Stimulated activated memory B cell treated with anti-CD40 and anti-IgM and Interleukin-4, amounts not matched to agents 10 μg/mL and 1 μg/mL and 100 μg/mL, for 72 hours (primary cell): ENCODE data around the gene AGFG2.
"Not testable (repeated sequence)": the region's sequence is repeated elsewhere in the genome, so short reads cannot be mapped to it uniquely, and the experiment has no call there.

ENCODE experiments used
- ATAC-seq: fragments of 150-1000 bp; cut with Tn5 transposase; 2 replicates; pipeline ENCODE4 v1.10.0; 2021
- H3K27ac Mint-ChIP-seq: one replicate; pipeline ENCODE4 v1.8.0; 2022; ENCODE audit warnings: mild to moderate bottlenecking, mixed read lengths
- H3K27me3 Mint-ChIP-seq: one replicate; pipeline ENCODE4 v1.8.0; 2022; ENCODE audit warnings: mixed read lengths
- H3K36me3 Mint-ChIP-seq: one replicate; pipeline ENCODE4 v1.8.0; 2022; ENCODE audit warnings: mixed read lengths
- H3K4me1 Mint-ChIP-seq: one replicate; pipeline ENCODE4 v1.8.0; 2022; ENCODE audit warnings: mixed read lengths
- H3K4me3 Mint-ChIP-seq: one replicate; pipeline ENCODE4 v1.8.0; 2022; ENCODE audit warnings: mild to moderate bottlenecking, moderate library complexity, mixed read lengths
- H3K9me3 Mint-ChIP-seq: one replicate; pipeline ENCODE4 v1.8.0; 2022; ENCODE audit warnings: mixed read lengths

The AGFG2 gene

DNA sequence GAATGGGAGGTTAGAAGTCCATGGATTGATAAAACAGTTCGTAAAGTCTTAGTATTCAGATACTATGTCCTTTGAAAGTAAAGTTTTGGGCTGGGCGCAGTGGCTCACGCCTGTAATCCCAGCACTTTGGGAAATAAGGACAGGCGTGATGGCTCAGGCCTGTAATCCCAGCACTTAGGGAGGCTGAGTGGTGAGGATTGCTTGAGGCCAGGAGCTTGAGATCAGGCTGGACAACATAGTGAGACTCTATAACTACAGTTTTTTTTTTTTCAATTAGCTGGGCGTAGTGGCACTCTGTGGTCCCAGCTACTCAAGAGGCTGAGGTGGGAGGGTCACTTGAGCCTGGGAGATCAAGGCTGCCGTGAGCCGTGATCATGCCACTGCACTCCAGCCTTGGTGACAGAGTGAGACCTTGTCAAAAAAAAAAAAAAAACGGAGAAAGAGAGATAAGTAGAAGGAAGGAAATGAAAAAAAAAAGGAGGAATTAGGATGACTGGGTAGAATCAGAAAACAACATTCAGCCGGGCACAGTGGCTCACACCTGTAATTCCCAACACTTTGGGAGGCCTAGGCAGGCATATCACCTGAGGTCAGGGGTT lies 25.7 kb upstream of the AGFG2 start:
- no peak for ATAC-seq
- H3K36me3 Mint-ChIP-seq: no peaks in the 10 kb centered on the region
- H3K4me3 Mint-ChIP-seq: no peak overlapping the region
- no peaks in the 10 kb centered on the region for H3K4me1 Mint-ChIP-seq
- H3K27me3 Mint-ChIP-seq: peaks cover 25% of the 10 kb centered on the region
- no peaks in the 10 kb centered on the region for H3K9me3 Mint-ChIP-seq
- H3K27ac Mint-ChIP-seq: no peak overlapping the region

DNA sequence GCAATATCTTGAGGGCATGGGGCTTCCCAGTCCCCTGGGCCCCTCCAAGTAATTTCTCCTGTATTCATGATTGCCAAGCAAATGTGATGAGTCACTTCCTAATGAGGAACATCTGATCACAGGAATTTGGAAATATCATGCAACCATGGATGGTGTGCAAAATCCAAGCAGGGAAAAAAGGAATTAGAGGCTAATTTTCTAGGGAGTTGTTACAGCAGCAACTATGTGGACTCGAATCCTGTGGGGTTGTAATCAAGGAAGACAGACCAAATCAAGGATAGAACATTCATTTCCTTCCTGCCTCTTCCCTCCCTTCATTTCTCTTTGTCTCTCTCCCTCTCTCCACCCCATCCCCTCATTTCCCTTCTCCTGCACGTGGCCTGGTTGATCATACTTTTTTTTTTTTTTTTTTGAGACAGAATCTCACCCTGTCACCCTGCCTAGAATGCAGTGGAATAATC lies 23.9 kb upstream of the AGFG2 start:
- Mint-ChIP-seq H3K9me3 (no peaks in the 10 kb centered on the region), H3K4me3 (no peak overlapping the region), H3K27me3 (peaks cover 13% of the 10 kb centered on the region), H3K4me1 (no peaks in the 10 kb centered on the region), H3K36me3 (no peaks in the 10 kb centered on the region), H3K27ac (no peak overlapping the region)
- no peak for ATAC-seq

DNA sequence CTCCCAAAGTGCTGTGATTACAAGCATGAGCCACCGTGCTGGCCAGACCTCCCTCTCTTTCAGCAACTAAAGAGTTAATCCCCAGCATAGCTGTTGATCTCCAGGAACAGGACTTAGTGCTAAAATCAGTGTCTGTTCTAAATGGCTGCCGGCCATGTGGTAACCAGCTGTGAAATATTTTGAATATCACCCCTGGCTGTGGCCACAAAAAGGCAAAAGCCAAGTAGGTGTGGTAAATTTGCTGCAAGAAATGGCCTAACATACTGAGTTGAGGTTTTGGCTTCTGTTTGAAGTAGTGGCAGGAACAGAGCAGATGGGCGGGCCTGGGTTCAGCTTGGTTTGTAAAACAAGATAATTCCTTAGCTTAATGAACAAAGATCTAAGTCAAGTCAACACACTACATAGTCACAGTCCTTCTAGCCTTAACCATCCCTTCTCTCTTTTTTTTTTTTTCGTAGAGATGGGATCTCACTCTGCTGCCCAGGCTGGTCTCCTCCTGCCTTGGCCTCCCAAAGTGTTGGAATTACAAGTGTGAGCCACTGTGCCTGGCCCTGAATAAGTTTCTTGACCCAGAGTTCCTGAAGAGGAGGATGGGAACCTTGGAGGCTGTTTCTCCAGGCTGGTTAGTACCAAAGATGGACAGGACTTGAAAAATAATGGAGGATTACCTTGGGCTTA lies 22.7 kb upstream of the AGFG2 start:
- H3K4me3 Mint-ChIP-seq: no peak overlapping the region
- peak; percentile 60 for ATAC-seq
- no peaks in the 10 kb centered on the region for H3K36me3 Mint-ChIP-seq
- peaks cover 13% of the 10 kb centered on the region for H3K27me3 Mint-ChIP-seq
- no peaks in the 10 kb centered on the region for H3K9me3 Mint-ChIP-seq
- H3K4me1 Mint-ChIP-seq: peaks cover 1% of the 10 kb centered on the region
- H3K27ac Mint-ChIP-seq: no peak overlapping the region

DNA sequence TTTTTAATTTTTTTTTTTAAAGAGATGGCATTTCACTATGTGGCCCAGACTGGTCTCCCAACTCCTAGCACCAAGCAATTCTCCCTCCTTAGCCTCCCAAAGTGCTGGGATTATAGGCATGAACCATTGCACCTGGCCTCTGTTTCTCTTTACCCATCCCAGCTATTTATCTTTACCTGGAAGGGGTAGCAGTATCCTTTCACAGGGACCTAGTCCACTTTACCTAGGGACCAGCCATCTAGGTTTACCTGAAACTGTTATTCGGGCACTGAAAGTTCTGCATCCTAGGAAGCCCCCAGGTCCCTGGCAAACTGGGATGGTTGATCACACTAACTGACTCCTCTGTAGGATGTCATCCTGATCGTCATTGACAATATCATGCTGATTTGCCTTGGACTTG lies 21.7 kb upstream of the AGFG2 start:
- Mint-ChIP-seq H3K27ac (no peak overlapping the region), H3K36me3 (no peaks in the 10 kb centered on the region), H3K4me1 (peaks cover 7% of the 10 kb centered on the region), H3K4me3 (no peak overlapping the region), H3K9me3 (no peaks in the 10 kb centered on the region), H3K27me3 (peaks cover 13% of the 10 kb centered on the region)
- ATAC-seq: no peak

DNA sequence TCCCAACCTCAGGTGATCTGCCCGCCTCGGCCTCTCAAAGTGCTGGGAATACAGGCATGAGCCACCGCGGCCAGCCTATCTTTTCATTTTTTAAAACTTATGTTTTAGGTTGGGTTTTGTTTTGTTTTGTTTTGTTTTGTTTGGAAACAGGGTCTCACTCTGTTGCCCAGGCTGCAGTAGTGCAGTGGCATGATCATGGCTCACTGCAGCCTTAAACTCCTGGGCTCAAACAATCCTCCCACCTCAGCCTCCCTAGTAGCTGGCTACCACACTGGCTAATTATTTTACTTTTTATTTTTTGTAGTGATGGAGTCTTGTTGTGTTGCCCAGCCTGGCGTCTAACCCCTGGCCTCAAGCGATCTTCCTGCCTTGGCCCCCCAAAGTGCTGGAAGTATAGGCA lies 19.4 kb upstream of the AGFG2 start:
- no peaks in the 10 kb centered on the region for H3K9me3 Mint-ChIP-seq
- H3K36me3 Mint-ChIP-seq: no peaks in the 10 kb centered on the region
- H3K4me3 Mint-ChIP-seq: no peak overlapping the region
- ATAC-seq: no peak
- peaks cover 7% of the 10 kb centered on the region for H3K4me1 Mint-ChIP-seq
- no peaks in the 10 kb centered on the region for H3K27me3 Mint-ChIP-seq
- no peak overlapping the region for H3K27ac Mint-ChIP-seq

DNA sequence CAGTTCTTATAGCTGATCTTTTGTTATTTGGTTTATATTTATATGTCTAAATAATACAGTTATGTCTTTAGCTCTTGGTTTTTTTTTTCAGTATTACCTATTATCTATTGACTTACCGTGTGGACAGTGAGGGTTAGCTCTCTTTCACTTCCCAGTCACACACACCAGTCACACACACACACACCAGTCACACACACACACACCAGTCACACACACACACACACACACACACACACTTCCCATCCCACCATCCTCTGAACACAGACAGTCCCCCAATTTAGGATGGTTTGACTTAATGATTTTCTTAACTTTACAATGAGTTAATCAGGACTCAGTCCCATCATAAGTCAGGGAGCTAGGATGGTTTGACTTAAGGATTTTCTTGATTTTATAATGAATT lies 18.9 kb upstream of the AGFG2 start:
- Mint-ChIP-seq H3K9me3 (no peaks in the 10 kb centered on the region), H3K27me3 (no peaks in the 10 kb centered on the region), H3K27ac (no peak overlapping the region), H3K4me3 (no peak overlapping the region), H3K4me1 (peaks cover 7% of the 10 kb centered on the region), H3K36me3 (no peaks in the 10 kb centered on the region)
- ATAC-seq: no peak

DNA sequence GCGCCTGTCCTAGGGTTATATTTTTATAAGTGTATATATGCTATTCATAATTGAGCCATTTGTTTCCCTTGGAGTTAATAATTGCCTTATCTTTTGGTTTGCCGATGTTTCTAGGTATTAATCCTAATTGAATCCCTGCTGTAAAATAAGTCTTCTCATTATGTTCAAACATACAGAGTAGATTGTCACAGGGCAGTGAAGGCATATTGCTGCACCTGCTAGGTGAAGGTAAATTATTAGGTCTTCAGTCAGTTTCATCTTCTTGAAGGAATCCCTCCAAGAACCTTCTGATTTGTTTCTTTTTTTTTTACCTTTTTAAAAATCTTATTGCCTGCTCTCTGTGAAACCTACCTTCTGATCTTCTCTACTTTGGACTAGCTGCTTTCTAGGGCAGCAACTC lies 17.9 kb upstream of the AGFG2 start:
- ATAC-seq: no peak
- Mint-ChIP-seq H3K36me3 (no peaks in the 10 kb centered on the region), H3K27me3 (no peaks in the 10 kb centered on the region), H3K4me3 (no peak overlapping the region), H3K9me3 (no peaks in the 10 kb centered on the region), H3K27ac (no peak overlapping the region), H3K4me1 (peaks cover 7% of the 10 kb centered on the region)

DNA sequence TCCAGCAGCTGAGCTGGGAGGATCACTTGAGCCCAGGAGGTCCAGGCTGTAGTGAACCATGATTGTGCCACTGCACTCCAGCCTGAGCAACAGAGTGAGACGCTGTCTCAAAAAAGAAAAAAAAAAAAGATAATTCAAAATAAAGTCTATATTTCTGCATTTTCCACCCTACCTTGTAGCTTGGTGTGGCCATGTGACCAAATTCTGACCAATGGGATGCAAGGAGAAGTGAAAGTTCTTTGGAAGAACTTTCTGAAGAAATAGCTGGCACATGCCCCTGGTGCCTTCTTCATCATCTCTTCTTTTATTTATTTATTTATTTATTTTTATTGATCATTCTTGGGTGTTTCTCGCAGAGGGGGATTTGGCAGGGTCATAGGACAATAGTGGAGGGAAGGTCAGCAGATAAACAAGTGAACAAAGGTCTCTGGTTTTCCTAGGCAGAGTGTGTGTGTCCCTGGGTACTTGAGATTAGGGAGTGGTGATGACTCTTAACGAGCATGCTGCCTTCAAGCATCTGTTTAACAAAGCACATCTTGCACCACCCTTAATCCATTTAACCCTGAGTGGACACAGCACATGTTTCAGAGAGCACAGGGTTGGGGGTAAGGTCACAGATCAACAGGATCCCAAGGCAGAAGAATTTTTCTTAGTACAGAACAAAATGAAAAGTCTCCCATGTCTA lies 17.0 kb upstream of the AGFG2 start:
- H3K9me3 Mint-ChIP-seq, H3K27ac Mint-ChIP-seq, H3K27me3 Mint-ChIP-seq, H3K4me1 Mint-ChIP-seq, H3K36me3 Mint-ChIP-seq, H3K4me3 Mint-ChIP-seq: not testable (repeated sequence)
- ATAC-seq: peak; percentile 73

DNA sequence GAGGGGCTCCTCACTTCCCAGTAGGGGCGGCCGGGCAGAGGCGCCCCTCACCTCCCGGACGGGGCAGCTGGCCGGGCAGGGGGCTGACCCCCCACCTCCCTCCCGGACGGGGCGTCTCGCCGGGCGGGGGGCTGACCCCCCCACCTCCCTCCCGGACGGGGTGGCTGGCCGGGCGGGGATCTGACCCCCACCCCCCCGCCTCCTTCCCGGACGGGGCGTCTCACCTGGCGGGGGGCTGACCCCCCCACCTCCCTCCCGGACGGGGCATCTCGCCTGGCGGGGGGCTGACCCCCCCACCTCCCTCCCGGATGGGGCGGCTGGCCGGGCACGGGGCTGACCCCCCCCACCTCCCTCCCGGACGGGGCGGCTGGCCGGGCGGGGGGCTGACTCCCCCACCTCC lies 15.8 kb upstream of the AGFG2 start:
- H3K4me3 Mint-ChIP-seq, H3K36me3 Mint-ChIP-seq, H3K27ac Mint-ChIP-seq, H3K27me3 Mint-ChIP-seq, H3K9me3 Mint-ChIP-seq: not testable (repeated sequence)
- ATAC-seq: peak; percentile 61
- H3K4me1 Mint-ChIP-seq: peaks cover 16% of the 10 kb centered on the region

DNA sequence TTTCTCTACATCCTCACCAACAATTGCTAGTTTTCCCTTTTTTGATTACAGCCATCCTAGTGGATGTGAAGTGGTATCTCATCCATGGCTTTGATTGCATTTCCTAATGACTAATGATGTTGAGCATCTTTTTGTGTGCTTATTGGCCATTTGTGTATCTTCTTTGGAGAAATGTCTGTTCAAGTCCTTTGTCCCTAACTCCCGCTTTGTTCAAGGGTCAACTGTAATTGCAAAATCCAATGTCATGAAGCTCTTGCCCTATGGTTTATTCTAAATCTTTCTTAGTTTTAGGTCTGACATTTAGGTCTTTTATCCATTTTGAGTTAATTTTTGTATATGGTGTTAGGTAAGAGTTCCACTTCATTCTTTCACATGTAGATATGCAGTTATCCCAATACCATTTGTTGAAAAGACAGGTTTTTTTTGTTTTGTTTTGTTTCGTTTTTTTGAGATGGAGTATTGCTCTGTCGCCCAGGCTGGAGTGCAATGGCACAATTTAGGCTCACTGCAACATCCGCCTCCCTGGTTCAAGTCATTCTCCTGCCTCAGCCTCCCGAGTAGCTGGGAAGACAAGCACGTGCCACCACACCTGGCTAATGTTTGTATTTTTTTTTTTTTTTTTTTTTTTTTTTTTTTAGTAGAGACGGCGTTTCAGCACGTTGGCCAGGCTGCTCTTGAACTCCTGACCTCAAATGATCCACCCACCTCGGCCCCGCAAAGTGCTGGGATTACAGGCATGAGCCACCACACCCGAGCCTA lies 10.7 kb upstream of the AGFG2 start:
- H3K27me3 Mint-ChIP-seq: peaks cover 11% of the 10 kb centered on the region
- not testable (repeated sequence) for H3K36me3 Mint-ChIP-seq, H3K4me3 Mint-ChIP-seq, ATAC-seq, H3K9me3 Mint-ChIP-seq, H3K27ac Mint-ChIP-seq
- peaks cover 12% of the 10 kb centered on the region for H3K4me1 Mint-ChIP-seq

DNA sequence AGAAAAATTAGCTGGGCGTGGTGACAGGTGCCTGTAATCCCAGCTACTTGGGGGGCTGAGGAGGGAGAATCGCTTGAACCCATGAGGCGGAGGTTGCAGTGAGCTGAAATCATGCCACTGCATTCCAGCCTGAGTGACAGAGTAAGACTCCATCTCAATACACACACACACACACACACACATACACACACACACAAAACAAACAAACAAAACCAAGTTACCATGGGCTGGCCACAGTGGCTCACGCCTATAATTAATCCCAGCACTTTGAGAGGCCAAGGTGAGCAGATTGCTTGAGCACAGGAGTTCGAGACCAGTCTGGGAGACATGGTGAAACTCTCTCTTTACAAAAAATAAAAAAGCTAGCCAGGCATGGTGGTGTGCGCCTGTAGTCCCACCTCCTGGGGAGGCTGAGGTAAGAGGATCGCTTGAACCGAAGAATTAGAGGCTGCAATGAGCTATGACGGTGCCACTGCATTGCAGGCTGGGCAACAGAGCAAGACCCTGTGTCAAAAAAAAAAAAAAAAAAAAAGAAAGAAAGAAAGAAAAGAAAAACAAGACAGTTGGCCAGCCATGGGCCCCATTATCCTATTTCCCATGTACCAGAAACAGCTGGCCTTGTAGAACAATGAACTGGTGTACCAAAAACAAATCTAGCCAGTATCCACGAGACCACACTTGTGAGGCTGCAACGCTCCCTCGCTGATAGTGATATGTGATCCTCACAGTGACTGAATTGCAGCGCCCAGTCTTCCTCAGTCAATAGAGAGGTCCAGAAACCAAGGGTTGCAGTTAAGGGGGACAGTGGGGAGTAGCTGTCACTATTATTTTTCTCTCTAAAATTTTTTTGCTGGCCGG lies 6.6 kb upstream of the AGFG2 start:
- H3K36me3 Mint-ChIP-seq: no peaks in the 10 kb centered on the region
- H3K27me3 Mint-ChIP-seq: peaks cover 11% of the 10 kb centered on the region
- no peak overlapping the region for H3K4me3 Mint-ChIP-seq
- ATAC-seq: no peak
- H3K4me1 Mint-ChIP-seq: peaks cover 6% of the 10 kb centered on the region
- no peaks in the 10 kb centered on the region for H3K9me3 Mint-ChIP-seq
- H3K27ac Mint-ChIP-seq: no peak overlapping the region

DNA sequence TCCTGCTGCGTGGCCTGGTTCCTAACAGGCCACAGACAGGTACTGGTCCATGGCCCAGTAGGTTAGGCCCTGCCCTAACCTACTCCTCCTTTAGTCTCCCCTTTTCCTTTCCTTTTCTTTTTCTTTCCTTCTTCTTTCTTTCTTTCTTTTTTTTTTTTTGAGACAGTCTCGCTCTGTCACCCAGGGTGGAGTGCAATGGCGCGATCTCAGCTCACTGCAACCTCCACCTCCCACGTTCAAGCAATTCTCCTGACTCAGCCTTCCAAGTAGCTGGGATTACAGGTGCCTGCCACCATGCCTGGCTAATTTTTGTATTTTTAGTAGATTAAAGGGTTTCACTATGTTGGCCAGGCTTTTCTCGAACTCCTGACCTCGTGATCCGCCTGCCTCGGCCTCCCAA lies 3.0 kb upstream of the AGFG2 start:
- H3K27ac Mint-ChIP-seq, ATAC-seq, H3K4me3 Mint-ChIP-seq, H3K4me1 Mint-ChIP-seq, H3K9me3 Mint-ChIP-seq, H3K36me3 Mint-ChIP-seq: not testable (repeated sequence)
- peaks cover 11% of the 10 kb centered on the region for H3K27me3 Mint-ChIP-seq

DNA sequence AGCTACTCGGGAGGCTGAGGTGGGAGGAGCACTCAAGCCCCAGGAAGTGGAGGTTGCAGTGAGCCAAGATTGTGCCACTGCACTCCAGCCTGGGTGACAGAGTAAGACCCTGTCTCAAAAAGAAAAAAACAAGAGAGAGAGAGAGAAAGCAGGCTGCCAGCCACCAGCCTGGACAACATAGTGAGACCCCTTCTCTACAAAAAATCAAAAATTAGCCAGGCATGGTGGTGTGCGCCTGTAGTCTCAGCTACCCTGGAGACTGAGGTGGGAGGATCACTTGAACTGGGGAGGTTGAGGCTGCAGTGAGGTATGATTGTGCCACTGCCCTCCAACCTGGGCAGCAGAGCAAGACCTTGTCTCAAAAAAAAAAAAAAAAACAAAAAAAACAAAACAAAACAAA lies 2.3 kb upstream of the AGFG2 start:
- not testable (repeated sequence) for H3K27ac Mint-ChIP-seq, ATAC-seq, H3K36me3 Mint-ChIP-seq, H3K4me3 Mint-ChIP-seq, H3K9me3 Mint-ChIP-seq
- Mint-ChIP-seq H3K4me1 (peaks cover 13% of the 10 kb centered on the region), H3K27me3 (peaks cover 11% of the 10 kb centered on the region)

DNA sequence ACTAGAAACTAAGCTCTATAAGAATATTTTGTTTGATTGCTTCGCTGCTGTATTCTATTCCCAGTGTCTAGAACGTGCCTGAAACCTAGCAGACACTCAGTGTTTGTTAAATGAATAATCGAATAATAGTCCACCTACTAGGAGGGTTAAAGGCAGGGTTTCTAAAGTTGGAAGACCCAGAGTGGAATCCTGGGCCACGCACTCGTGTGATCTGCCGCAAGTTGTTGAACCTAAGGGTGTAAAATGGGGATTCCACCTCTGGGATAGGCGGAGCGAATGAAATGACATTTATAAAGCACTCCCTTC lies 702 bp upstream of the AGFG2 start:
- H3K9me3 Mint-ChIP-seq: no peaks in the 10 kb centered on the region
- H3K4me3 Mint-ChIP-seq: peak overlapping the region; percentile 91
- no peaks in the 10 kb centered on the region for H3K27me3 Mint-ChIP-seq
- H3K27ac Mint-ChIP-seq: peak overlapping the region; percentile 73
- no peaks in the 10 kb centered on the region for H3K36me3 Mint-ChIP-seq
- no peak for ATAC-seq
- H3K4me1 Mint-ChIP-seq: peaks cover 29% of the 10 kb centered on the region

DNA sequence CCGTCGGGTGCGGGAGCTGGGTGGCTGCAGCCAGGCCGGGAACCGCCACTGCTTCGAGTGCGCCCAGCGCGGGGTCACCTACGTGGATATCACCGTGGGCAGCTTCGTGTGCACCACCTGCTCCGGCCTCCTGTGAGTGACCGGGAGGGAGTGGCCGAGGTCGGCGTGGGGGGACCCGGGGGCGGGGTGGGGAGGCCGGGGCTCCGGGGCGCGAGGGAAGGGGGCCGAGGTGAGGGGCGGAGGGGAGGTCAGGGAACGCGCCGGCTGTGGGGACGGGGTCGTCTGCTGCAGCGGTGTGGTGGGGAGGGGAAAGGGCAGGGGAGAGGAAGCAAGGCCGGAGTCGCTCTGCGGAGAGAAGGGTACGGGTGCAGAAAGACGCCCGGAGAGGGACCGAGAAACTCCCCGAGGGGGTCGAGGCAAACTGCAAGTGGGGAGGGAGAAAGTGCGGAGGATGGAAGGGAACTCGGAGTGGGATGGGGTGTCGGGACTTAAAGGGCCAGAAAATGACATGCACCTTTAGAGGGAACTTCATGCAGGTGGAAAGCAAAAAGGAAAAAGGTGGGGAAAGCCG lies 518 bp downstream of the AGFG2 start:
- no peaks in the 10 kb centered on the region for H3K27me3 Mint-ChIP-seq
- H3K36me3 Mint-ChIP-seq: no peaks in the 10 kb centered on the region
- peak overlapping the region; percentile 73 for H3K27ac Mint-ChIP-seq
- peak overlapping the region; percentile 91 for H3K4me3 Mint-ChIP-seq
- H3K4me1 Mint-ChIP-seq: peaks cover 41% of the 10 kb centered on the region
- no peaks in the 10 kb centered on the region for H3K9me3 Mint-ChIP-seq
- peak; percentile 2 for ATAC-seq
